Activated naive CD8-positive, alpha-beta T cell treated with anti-CD3 and anti-CD28 coated beads, Interleukin-2, amount 50 U/mL, for 24 hours (primary cell): ENCODE results near the gene TMEM125.
A peak's percentile ranks its signal among the peaks of the same experiment; 100 is the strongest.

Source experiments
- ATAC-seq: fragments of 150-1000 bp; cut with Tn5 transposase; one replicate; pipeline ENCODE4 v1.10.0; 2021
- DNase-seq: peaks from one replicate; pipeline ENCODE4 v3.0.0; 2021
- H3K27ac Mint-ChIP-seq: one replicate; pipeline ENCODE4 v1.8.0; 2021; ENCODE audit warnings: mild to moderate bottlenecking, mixed read lengths
- H3K27me3 Mint-ChIP-seq: one replicate; pipeline ENCODE4 v1.8.0; 2021; ENCODE audit warnings: mixed read lengths
- H3K36me3 Mint-ChIP-seq: one replicate; pipeline ENCODE4 v1.8.0; 2021; ENCODE audit warnings: low read depth, mixed read lengths
- H3K4me1 Mint-ChIP-seq: one replicate; pipeline ENCODE4 v1.8.0; 2021; ENCODE audit warnings: mixed read lengths
- H3K4me3 Mint-ChIP-seq: one replicate; pipeline ENCODE4 v1.8.0; 2021; ENCODE audit warnings: mild to moderate bottlenecking, moderate library complexity, mixed read lengths
- H3K9me3 Mint-ChIP-seq: one replicate; pipeline ENCODE4 v1.8.0; 2021; ENCODE audit warnings: mixed read lengths

Gene TMEM125

GRCh38 chr1:43274804-43275180 lies 5.0 kb downstream of the TMEM125 start:
- Mint-ChIP-seq H3K4me1 (peaks cover 26% of the 10 kb centered on the region), H3K36me3 (peaks cover 6% of the 10 kb centered on the region), H3K9me3 (peaks cover 9% of the 10 kb centered on the region), H3K27ac (peak overlapping the region; percentile 69), H3K4me3 (no peak overlapping the region), H3K27me3 (peaks cover 3% of the 10 kb centered on the region)
- ATAC-seq (no peak), DNase-seq (no peak)

DNA sequence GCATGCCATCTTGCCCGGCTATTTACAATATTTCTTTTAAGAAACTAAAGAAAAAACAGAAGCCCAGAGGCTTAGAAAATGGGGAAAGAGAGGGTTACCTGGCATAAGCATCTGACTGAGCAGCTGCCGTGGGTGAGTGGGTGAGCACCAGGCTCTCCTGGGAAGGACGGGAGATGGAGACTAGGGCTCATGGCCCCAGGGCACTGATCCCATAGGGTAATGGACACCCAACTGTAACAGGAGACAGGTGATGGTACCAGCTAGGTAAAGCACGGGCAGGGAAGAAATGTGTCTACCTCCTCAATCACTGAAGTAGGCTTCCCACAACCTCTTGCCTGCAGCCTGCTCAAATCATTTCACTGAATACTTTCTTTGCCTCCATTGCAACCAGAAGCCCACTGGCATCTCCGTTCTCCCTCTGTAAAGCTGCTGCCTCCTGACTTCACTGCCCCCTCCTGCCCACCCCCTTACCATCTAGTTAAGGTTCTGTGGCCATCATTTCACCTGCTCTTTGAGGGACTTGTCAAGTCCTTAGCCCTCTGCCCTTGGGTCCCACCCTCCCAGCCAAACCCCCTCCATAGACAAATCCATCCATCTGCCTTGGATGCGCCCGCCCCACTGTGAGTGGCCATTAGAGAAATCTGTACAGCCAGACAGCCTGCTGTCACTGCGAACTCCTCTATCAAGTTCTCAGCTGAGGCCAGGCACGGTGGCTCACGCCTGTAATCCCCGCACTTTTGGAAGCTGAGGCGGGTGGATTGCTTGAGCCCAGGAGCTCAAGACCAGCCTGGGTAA lies 6.2 kb downstream of the TMEM125 start:
- DNase-seq (no peak), ATAC-seq (no peak)
- Mint-ChIP-seq H3K27ac (no peak overlapping the region), H3K4me3 (no peak overlapping the region), H3K36me3 (peaks cover 6% of the 10 kb centered on the region), H3K9me3 (peaks cover 9% of the 10 kb centered on the region), H3K4me1 (peaks cover 18% of the 10 kb centered on the region), H3K27me3 (peaks cover 3% of the 10 kb centered on the region)

- H3K4me1 Mint-ChIP-seq = peaks cover 12% of the 10 kb centered on the region
- ATAC-seq (no peak), DNase-seq (no peak)
- peaks cover 6% of the 10 kb centered on the region for H3K36me3 Mint-ChIP-seq
- no peak overlapping the region for H3K27ac Mint-ChIP-seq
- H3K9me3 Mint-ChIP-seq = peaks cover 9% of the 10 kb centered on the region
- peaks cover 2% of the 10 kb centered on the region for H3K27me3 Mint-ChIP-seq
- H3K4me3 Mint-ChIP-seq = no peak overlapping the region
Observed at GRCh38 chr1:43276673-43277072, 6.9 kb downstream of the TMEM125 start.

- Mint-ChIP-seq H3K9me3 (peaks cover 9% of the 10 kb centered on the region), H3K36me3 (peaks cover 6% of the 10 kb centered on the region), H3K4me3 (no peak overlapping the region), H3K27me3 (no peaks in the 10 kb centered on the region), H3K4me1 (peaks cover 11% of the 10 kb centered on the region), H3K27ac (no peak overlapping the region)
- DNase-seq = no peak
- ATAC-seq = no peak
Observed at GRCh38 chr1:43277116-43277876, 7.5 kb downstream of the TMEM125 start.

DNA sequence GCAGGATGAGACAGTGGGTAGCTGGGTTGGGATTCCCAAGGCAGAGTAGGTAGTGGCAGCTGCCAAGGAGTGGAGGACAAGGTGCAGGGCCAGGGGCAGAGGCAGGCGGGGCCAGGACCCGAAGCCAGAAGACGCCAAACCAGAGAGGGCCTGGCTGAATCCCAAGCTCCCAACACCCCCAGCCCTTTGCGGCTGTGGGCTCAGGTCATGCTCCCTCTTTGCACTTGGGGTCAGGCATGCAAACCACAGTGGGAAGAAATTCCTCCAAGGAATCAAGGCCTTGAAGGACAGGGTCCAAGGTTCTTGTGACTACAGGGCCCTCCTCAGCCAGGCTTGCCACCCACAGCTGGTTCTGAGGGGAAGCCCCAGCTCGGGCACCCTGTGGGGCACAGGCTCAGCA lies 9.4 kb downstream of the TMEM125 start:
- Mint-ChIP-seq H3K36me3 (peaks cover 6% of the 10 kb centered on the region), H3K4me1 (peaks cover 10% of the 10 kb centered on the region), H3K9me3 (peaks cover 9% of the 10 kb centered on the region), H3K4me3 (no peak overlapping the region), H3K27ac (no peak overlapping the region), H3K27me3 (no peaks in the 10 kb centered on the region)
- ATAC-seq = no peak
- no peak for DNase-seq

DNA sequence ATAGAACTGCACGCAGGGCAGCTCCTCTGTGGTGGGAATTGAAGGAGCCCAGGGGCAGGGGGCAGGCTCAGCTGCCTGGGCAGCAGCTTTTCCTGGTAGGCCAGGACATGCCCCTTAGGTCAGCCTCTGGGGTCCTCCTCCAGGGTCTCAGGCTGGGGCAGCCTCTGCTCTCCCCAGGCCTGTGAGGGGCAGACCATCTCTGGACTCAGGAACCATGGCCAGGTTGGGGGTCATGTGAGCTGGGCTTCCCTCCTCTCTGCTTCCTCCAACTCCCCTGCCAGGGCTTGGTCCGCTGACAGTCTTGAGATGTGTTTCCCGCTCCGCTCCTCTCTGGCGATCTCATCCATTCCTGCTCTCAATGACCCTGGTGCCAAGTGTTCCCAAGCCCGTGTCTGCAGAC lies 9.9 kb downstream of the TMEM125 start:
- no peaks in the 10 kb centered on the region for H3K27me3 Mint-ChIP-seq
- H3K36me3 Mint-ChIP-seq = peaks cover 4% of the 10 kb centered on the region
- no peak overlapping the region for H3K4me3 Mint-ChIP-seq
- peaks cover 5% of the 10 kb centered on the region for H3K4me1 Mint-ChIP-seq
- DNase-seq = no peak
- peaks cover 6% of the 10 kb centered on the region for H3K9me3 Mint-ChIP-seq
- no peak overlapping the region for H3K27ac Mint-ChIP-seq
- ATAC-seq = no peak

DNA sequence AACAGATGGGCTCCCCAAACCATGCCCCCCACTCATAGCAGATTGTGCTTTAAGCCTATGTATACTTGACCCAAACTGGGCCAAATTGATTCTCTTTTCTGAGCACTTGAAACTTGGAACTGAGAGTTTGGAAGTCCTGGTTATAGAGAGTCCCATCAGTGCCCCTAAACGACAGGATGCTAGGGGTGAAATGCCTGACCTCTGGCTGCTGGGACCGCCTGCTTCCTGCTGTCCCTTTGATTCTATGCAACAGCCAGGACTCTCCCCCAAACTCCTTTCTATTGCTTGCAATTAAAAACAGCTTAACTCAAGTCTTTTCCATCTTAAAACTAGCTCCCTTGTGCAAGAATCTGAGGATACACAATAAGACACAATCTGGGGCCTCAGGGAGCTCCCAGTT lies 10.9 kb downstream of the TMEM125 start:
- Mint-ChIP-seq H3K27ac (no peak overlapping the region), H3K4me3 (no peak overlapping the region), H3K27me3 (no peaks in the 10 kb centered on the region), H3K36me3 (no peaks in the 10 kb centered on the region), H3K9me3 (no peaks in the 10 kb centered on the region), H3K4me1 (no peaks in the 10 kb centered on the region)
- no peak for ATAC-seq
- no peak for DNase-seq

DNA sequence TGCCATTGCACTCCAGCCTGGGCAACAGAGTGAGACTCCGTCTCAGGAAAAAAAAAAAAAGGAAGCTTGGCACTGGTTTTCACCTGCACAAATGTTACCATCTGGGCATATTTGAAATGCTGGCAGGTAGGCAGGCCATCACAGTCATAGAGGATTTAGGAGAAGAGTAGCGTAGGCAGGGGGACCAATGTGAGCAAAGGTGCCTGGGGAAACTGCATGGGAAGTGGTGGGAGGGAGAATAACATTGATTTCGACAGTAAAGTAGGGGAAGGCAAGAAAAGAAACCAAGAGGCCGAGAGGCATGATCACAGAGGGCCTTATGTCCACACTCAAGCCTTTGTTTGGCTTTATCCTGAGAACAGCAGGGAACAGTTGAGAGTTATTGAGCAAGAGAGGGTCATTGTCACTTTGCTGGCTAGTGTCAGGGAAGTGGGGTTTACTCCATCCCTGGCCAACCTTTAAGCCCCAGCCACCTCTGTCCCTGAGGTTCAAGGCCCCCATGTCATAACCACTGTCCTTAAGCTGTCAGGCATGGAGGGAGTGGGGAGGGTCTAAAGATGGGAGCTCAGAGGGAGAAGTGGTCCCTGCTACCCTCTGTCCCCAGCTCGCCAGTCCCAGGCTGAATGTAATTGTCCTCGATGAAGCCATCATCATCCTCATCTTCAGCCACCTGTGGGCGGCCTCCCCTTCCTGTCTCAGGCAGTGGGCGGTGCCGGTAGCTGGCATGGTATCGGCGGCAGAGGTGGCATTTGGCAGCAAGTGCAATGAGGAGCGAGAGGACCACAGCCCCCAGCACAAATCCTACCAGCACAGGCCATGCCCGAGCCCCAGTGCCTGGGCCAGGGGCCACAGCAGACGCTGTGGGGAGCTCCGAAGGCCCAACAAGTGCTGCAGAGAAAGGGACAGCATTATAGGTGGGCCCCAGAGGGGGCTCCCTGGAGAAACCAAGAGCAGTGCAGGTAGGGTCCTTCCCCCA lies 12.7 kb downstream of the TMEM125 start:
- DNase-seq = no peak
- Mint-ChIP-seq H3K9me3 (no peaks in the 10 kb centered on the region), H3K4me1 (no peaks in the 10 kb centered on the region), H3K4me3 (no peak overlapping the region), H3K27ac (no peak overlapping the region), H3K36me3 (no peaks in the 10 kb centered on the region), H3K27me3 (peaks cover 6% of the 10 kb centered on the region)
- ATAC-seq = no peak

DNA sequence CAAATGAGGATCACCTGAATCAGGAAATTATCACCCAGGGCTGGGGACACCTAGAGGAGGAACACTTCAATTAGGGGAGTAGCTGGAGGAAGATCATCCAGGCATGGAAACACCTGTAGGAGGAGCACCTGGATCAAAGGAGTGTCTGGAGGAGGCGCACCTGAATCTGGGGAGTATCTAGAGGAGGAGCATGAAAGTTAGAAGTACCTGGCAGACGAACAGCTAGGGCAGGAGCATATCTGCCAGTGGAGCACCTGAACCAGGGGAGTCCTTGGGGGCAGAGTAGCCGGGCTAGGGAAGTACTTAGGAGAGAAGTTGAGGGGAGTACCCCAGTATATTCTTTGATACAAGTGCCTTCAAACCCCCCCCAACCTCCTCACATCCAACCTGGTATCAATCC lies 14.3 kb downstream of the TMEM125 start:
- Mint-ChIP-seq H3K9me3 (no peaks in the 10 kb centered on the region), H3K27ac (no peak overlapping the region), H3K4me1 (no peaks in the 10 kb centered on the region), H3K36me3 (no peaks in the 10 kb centered on the region), H3K4me3 (no peak overlapping the region), H3K27me3 (peaks cover 6% of the 10 kb centered on the region)
- ATAC-seq = no peak
- no peak for DNase-seq

DNA sequence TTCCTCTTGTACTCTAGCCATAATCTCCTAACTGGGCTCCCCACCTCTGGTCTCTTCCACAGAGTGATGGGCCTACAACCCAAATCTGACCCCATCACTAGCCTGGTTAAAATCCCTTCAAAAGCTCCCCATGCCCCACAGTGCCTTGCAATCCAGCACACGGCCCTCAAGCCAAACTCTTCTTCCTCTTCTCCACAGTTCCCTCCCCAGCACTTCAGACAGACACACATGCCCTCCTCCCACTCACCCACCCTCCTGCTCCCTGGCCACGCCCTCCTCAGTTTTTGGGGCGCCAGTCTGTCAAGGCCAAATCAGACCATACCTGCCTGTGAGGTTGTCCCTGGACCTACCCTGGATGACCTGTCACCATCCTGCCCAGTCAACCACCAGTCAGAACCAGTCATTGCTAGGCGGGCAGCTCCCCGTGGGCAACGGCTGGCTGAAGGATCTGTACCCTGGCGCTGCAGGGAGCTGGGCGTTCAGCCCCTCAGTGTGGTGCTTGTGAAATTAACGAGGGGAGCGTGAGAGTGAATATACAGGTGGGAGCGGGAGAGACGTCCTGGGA lies 14.8 kb downstream of the TMEM125 start:
- Mint-ChIP-seq H3K36me3 (no peaks in the 10 kb centered on the region), H3K4me3 (no peak overlapping the region), H3K9me3 (no peaks in the 10 kb centered on the region), H3K4me1 (no peaks in the 10 kb centered on the region), H3K27ac (no peak overlapping the region), H3K27me3 (peaks cover 6% of the 10 kb centered on the region)
- ATAC-seq (no peak), DNase-seq (no peak)

GRCh38 chr1:43285269-43285990 lies 15.6 kb downstream of the TMEM125 start, which contains the start of gene C1orf210:
TSS of gene C1orf210 (minus strand) at chr1:43285581. CDS start at chr1:43283270, 2,311 bp downstream.
- no peaks in the 10 kb centered on the region for H3K9me3 Mint-ChIP-seq
- DNase-seq (no peak), ATAC-seq (no peak)
- no peak within 1 kb of the TSS for H3K4me3 Mint-ChIP-seq
- no peaks in the 10 kb centered on the region for H3K4me1 Mint-ChIP-seq
- no peaks in the 10 kb centered on the region for H3K36me3 Mint-ChIP-seq
- no peak within 1 kb of the TSS for H3K27ac Mint-ChIP-seq
- peaks cover 6% of the 10 kb centered on the region for H3K27me3 Mint-ChIP-seq

- DNase-seq = no peak
- ATAC-seq = no peak
- no peaks in the 10 kb centered on the region for H3K36me3 Mint-ChIP-seq
- no peak overlapping the region for H3K27ac Mint-ChIP-seq
- H3K27me3 Mint-ChIP-seq = peaks cover 6% of the 10 kb centered on the region
- no peaks in the 10 kb centered on the region for H3K9me3 Mint-ChIP-seq
- no peaks in the 10 kb centered on the region for H3K4me1 Mint-ChIP-seq
- no peak overlapping the region for H3K4me3 Mint-ChIP-seq
Observed at GRCh38 chr1:43286115-43286514, 16.3 kb downstream of the TMEM125 start.

GRCh38 chr1:43286533-43286932 lies 16.8 kb downstream of the TMEM125 start:
- no peak for DNase-seq
- Mint-ChIP-seq H3K27me3 (peaks cover 6% of the 10 kb centered on the region), H3K4me1 (no peaks in the 10 kb centered on the region), H3K9me3 (no peaks in the 10 kb centered on the region), H3K27ac (no peak overlapping the region), H3K4me3 (no peak overlapping the region), H3K36me3 (no peaks in the 10 kb centered on the region)
- no peak for ATAC-seq
